ENCODE results near the gene MRPL18. TPM values are rescaled to one million over a fixed set of nuclear protein-coding genes. Genes with fewer than 3 reads are reported as not detected.

The MRPL18 gene
- total RNA-seq, 1 donor from 2014 or later = 119 TPM

DNA sequence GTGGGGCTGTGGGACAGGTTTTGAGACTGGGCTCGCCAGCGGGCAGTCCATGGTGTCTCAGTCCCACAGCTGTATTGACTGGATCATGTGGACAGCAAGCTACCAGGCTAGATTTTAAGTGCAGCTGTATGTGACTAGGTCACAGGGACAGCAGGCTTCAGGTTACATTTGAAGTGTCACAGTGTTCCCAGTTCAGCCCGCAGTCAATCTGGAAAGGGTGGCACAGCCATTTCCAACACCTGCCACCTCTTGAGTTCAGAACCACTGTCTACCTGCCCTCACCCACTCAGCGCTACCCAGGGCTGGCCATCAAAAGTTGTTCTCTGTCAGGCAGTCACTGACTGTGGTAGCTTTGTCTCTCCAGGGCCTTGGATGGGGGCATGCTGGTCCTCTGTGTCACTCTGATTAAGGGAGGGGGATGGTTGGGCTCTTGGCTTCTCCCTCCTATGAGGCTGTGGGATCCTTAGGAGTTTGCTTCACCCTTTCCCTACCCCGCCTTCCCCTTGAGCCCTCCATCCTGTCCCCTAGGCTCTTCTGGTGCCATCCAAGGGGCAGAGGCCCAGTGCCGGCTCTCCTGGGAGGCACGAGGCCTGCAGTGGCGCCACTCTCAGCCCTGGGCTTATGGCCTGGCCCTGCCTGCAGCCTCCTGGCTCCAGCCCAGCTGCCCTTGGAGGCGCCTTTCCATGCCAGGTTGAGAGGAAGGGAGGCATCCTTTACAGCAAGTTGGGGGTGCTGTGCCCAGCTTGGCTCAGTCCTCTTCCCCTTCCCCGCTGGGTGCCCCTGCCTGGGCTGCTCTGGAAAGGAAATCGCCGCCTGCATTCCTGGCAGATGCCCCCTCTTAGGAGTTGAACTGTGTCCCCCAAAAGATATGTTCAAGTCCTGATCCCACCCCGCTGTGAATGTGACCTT lies 54.7 kb downstream of the MRPL18 start:
- no peaks in the 10 kb centered on the region for H3K27me3 ChIP-seq
- TF ChIP-seq, protein P1, sequence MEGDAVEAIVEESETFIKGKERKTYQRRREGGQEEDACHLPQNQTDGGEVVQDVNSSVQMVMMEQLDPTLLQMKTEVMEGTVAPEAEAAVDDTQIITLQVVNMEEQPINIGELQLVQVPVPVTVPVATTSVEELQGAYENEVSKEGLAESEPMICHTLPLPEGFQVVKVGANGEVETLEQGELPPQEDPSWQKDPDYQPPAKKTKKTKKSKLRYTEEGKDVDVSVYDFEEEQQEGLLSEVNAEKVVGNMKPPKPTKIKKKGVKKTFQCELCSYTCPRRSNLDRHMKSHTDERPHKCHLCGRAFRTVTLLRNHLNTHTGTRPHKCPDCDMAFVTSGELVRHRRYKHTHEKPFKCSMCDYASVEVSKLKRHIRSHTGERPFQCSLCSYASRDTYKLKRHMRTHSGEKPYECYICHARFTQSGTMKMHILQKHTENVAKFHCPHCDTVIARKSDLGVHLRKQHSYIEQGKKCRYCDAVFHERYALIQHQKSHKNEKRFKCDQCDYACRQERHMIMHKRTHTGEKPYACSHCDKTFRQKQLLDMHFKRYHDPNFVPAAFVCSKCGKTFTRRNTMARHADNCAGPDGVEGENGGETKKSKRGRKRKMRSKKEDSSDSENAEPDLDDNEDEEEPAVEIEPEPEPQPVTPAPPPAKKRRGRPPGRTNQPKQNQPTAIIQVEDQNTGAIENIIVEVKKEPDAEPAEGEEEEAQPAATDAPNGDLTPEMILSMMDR (IDR thresholded peaks at IDR 0.05) = no peak
- no peak for DNase-seq (ENCODE audit: low spot score in 2 of 2)
- H3K27ac ChIP-seq = no peak overlapping the region
- no peak overlapping the region for H3K4me3 ChIP-seq
- H3K36me3 ChIP-seq = no peaks in the 10 kb centered on the region
- intact Hi-C loops (cut with DNase I) = no loop called here
- H3K4me1 ChIP-seq = no peaks in the 10 kb centered on the region
- no peaks in the 10 kb centered on the region for H3K9me3 ChIP-seq

Other genes starting within 250 kb of the MRPL18 start
- 205 TPM for gene SOD2, start 97.2 kb upstream of the MRPL18 start, total RNA-seq
- gene WTAP, start 63.0 kb upstream of the MRPL18 start, total RNA-seq = 44.6 TPM
- 0.85 TPM for gene ACAT2, start 28.4 kb upstream of the MRPL18 start, total RNA-seq
- gene TCP1, start 865 bp upstream of the MRPL18 start, total RNA-seq = 46.7 TPM
- not detected for gene PNLDC1, start 9.8 kb downstream of the MRPL18 start, total RNA-seq
- not detected for gene MAS1, start 100.5 kb downstream of the MRPL18 start, total RNA-seq
- gene IGF2R, start 178.6 kb downstream of the MRPL18 start, total RNA-seq = 104 TPM

Data from ascending aorta (tissue), 2 donors.